ENCODE measurements around the gene RECK.

Gene RECK

DNA sequence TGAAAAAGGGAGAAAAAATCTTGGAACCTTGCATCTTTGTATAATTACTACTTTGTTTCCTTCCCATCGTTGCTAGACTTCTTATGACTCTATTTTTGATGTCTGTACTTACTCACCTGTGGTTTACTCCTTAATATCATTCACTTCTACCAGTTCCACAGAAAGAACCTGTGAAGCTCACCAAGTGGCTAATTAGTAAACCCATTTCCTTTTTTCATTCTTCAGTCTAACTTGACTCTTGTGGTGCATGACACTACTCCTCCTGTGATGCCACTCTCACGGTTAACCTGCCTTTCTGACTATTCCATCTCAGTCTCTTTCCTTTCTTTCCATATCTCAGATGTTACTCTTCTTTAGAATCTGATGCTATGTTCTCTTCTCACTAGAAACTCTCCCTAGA lies 14.6 kb downstream of the RECK start:
- DNase-seq (ENCODE audit: extremely low spot score) = no peak
- TF ChIP-seq, protein P1, sequence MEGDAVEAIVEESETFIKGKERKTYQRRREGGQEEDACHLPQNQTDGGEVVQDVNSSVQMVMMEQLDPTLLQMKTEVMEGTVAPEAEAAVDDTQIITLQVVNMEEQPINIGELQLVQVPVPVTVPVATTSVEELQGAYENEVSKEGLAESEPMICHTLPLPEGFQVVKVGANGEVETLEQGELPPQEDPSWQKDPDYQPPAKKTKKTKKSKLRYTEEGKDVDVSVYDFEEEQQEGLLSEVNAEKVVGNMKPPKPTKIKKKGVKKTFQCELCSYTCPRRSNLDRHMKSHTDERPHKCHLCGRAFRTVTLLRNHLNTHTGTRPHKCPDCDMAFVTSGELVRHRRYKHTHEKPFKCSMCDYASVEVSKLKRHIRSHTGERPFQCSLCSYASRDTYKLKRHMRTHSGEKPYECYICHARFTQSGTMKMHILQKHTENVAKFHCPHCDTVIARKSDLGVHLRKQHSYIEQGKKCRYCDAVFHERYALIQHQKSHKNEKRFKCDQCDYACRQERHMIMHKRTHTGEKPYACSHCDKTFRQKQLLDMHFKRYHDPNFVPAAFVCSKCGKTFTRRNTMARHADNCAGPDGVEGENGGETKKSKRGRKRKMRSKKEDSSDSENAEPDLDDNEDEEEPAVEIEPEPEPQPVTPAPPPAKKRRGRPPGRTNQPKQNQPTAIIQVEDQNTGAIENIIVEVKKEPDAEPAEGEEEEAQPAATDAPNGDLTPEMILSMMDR (IDR thresholded peaks at IDR 0.05; ENCODE audit: control extremely low read depth, extremely low read depth, low read depth, missing control alignments) = no peak
- CTCF ChIA-PET = interaction anchor here (1.0 to 1.4 kb wide), 4 partner anchors 10 to 106 kb away, joined by 3 read pairs; no protein-coding TSS in a partner anchor
- POLR2A ChIA-PET = interaction anchor here (0.6 kb wide), 1 partner anchor 14 kb away, joined by 3 read pairs; no protein-coding TSS in a partner anchor

DNA sequence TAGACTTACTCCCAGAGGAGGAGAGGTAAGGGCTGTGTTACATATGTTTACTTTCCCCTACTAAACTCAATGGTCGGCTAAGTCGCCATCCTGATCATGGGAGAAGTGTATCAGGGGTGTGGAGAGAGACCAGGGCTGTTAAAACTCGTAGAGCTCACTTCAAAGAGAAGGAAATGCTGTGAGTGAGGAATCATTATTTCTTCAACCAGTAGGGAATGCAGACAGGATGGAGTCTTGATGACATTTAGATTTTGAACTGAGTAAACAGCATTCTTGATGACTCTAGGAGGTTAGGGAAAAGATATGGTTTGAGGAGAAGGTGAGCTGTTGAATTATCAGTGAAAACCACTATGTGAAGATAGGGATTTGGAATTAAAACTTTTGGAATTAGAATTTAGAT lies 17.3 kb downstream of the RECK start:
- TF ChIP-seq, protein P1 (IDR thresholded peaks at IDR 0.05; ENCODE audit: control extremely low read depth, extremely low read depth, low read depth, missing control alignments) = no peak
- DNase-seq (ENCODE audit: extremely low spot score) = no peak
- ChIA-PET POLR2A (no interaction called here), CTCF (interaction anchor here (2.0 kb wide), 1 partner anchor 275 kb away, joined by 4 read pairs; no protein-coding TSS in a partner anchor)

DNA sequence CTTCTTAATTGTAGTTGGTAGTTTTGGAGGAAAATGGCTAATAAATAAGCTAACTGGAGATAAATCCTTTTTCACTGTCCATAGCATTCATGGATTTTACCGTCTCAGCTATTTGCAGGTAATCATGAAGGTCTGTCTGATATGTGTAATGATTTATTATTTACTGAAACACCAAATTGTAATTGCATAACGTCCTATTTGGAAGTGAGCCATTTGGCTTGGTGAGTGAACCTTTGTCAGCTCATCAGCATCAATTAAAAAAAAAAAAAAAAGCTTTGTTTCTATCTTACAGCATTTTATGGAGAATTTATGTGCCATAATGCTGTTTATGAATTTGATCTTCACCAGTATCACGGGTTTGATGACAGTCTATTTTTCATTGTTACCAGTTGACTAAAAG lies 20.2 kb downstream of the RECK start:
- ChIA-PET POLR2A (no interaction called here), CTCF (interaction anchor here (1.1 to 1.2 kb wide), 3 partner anchors 18 to 108 kb away, joined by 3 to 5 read pairs (median 3); no protein-coding TSS in a partner anchor)
- TF ChIP-seq, protein P1 (IDR thresholded peaks at IDR 0.05; ENCODE audit: control extremely low read depth, extremely low read depth, low read depth, missing control alignments) = no peak
- DNase-seq (ENCODE audit: extremely low spot score) = no peak

GRCh38 chr9:36063804-36064447 lies 27.2 kb downstream of the RECK start:
- CTCF ChIA-PET = interaction anchor here (1.2 to 3.4 kb wide), 5 partner anchors 10 to 182 kb away, joined by 3 to 13 read pairs (median 3); no protein-coding TSS in a partner anchor
- no peak for DNase-seq (ENCODE audit: extremely low spot score)
- POLR2A ChIA-PET = no interaction called here
- TF ChIP-seq, protein P1 (IDR thresholded peaks at IDR 0.05; ENCODE audit: control extremely low read depth, extremely low read depth, low read depth, missing control alignments) = no peak

GRCh38 chr9:36064448-36065037 lies 27.8 kb downstream of the RECK start:
- TF ChIP-seq, protein P1 (IDR thresholded peaks at IDR 0.05; ENCODE audit: control extremely low read depth, extremely low read depth, low read depth, missing control alignments) = no peak
- CTCF ChIA-PET = interaction anchor here (1.2 to 3.4 kb wide), 5 partner anchors 10 to 182 kb away, joined by 3 to 13 read pairs (median 3); no protein-coding TSS in a partner anchor
- DNase-seq (ENCODE audit: extremely low spot score) = no peak
- POLR2A ChIA-PET = no interaction called here

DNA sequence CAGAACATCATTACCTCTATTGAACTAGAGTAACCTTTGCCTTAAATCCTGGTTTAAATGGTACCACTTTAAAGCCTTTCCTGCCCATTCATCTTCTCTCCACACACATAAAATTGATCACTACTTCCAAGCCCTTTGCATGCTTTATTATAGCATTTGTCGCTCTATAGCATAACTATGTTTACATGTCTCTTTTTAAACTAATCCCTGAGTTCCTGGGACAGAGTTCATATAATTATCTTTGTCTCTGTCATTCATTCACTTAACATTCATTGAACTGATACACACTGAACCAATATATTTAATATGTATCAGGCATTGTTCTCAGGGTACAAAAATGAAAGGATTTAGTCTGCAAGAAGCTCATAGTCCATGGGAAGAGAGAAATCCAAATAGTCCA lies 37.3 kb downstream of the RECK start:
- no peak for DNase-seq (ENCODE audit: extremely low spot score)
- TF ChIP-seq, protein P1 (IDR thresholded peaks at IDR 0.05; ENCODE audit: control extremely low read depth, extremely low read depth, low read depth, missing control alignments) = no peak
- ChIA-PET CTCF (interaction anchor here (1.1 to 2.5 kb wide), 5 partner anchors 9 to 65 kb away, joined by 3 to 13 read pairs (median 4); no protein-coding TSS in a partner anchor), POLR2A (no interaction called here)

Data from GM10248 (cell line).